HG02678 (cell line): ENCODE results near the gene TMEM225B.
"Not testable (repeated sequence)": the region's sequence is repeated elsewhere in the genome, so short reads cannot be mapped to it uniquely, and the experiment has no call there.

Experiments used
- ATAC-seq: cut with Tn5 transposase; IDR thresholded peaks from one replicate; pipeline ENCODE4 v1.9.1; 2021; ENCODE audit warnings: mild to moderate bottlenecking, moderate library complexity; ENCODE audit not compliant: unreplicated experiment

TMEM225B gene

GRCh38 chr7:99653754-99654153 is 55.7 kb downstream of the TMEM225B start:
- ATAC-seq: no peak

- not testable (repeated sequence) for ATAC-seq
These were observed 56.6 kb downstream of the TMEM225B start for GRCh38 chr7:99654626-99655025.

GRCh38 chr7:99657879-99658278 is 59.8 kb downstream of the TMEM225B start:
- ATAC-seq: not testable (repeated sequence)
